HEK293 (cell line): ENCODE data around the gene DENND5A.

ENCODE experiments used
- CTCF ChIA-PET: fragments of 350-600 bp; formaldehyde crosslinking; extraction: SDS; loops from one replicate; lab custom pipeline; 2021; ENCODE audit warnings: antibody characterized with exemption; lab: Yijun Ruan, JAX
- POLR2A ChIA-PET: fragments of 300-600 bp; formaldehyde crosslinking; extraction: SDS; loops from one replicate; lab custom pipeline; 2020; ENCODE audit warnings: antibody characterized with exemption, inconsistent platforms; lab: Yijun Ruan, JAX
- H3K27ac ChIP-seq: fragments of 200-500 bp; sonication (Bioruptor generic); 2 replicates; pipeline ENCODE4 v1.5.1; 2014; ENCODE audit warnings: low read depth, low read length, control low read depth, inconsistent platforms; ENCODE audit errors: extremely low read depth
- H3K36me3 ChIP-seq, 2 experiments: fragments of 200-500 bp in 1 of 2; sonication (Bioruptor generic) in 1 of 2; 1 replicate in 1 of 2; 2 replicates in 1 of 2; pipeline ENCODE4 v1.5.1; 2014 to 2017; ENCODE audit warnings: inconsistent platforms in 2 of 2, low read length in 2 of 2; ENCODE audit not compliant: control insufficient read depth in 2 of 2, insufficient read depth in 1 of 2
- H3K4me1 ChIP-seq: fragments of 200-500 bp; sonication (Bioruptor generic); 2 replicates; pipeline ENCODE4 v1.5.1; 2014; ENCODE audit warnings: mild to moderate bottlenecking, low read length, inconsistent platforms; ENCODE audit not compliant: control insufficient read depth, insufficient read depth
- H3K4me3 ChIP-seq: 2 replicates; pipeline ENCODE4 v1.5.1; 2011; ENCODE audit warnings: low read depth, mild to moderate bottlenecking, control low read depth, low read length, moderate library complexity
- H3K9me3 ChIP-seq: fragments of 200-500 bp; sonication (Bioruptor generic); 2 replicates; pipeline ENCODE4 v1.5.1; 2014; ENCODE audit warnings: low read depth, low read length, inconsistent platforms; ENCODE audit not compliant: control insufficient read depth, insufficient read depth
- KLF16 ChIP-seq: fragments of 450-650 bp; formaldehyde crosslinking; IDR thresholded peaks from 2 replicates; pipeline ENCODE4 v1.5.1; 2017; ENCODE audit warnings: missing biosample characterization, missing genetic modification characterization
- PRDM4 ChIP-seq: fragments of 450-650 bp; formaldehyde crosslinking; IDR thresholded peaks from 2 replicates; pipeline ENCODE4 v1.5.1; 2017; ENCODE audit warnings: missing biosample characterization, missing genetic modification characterization
- YY1 ChIP-seq: fragments of 450-650 bp; formaldehyde crosslinking; IDR thresholded peaks from 2 replicates; pipeline ENCODE4 v1.5.1; 2018; ENCODE audit warnings: missing biosample characterization, missing genetic modification characterization
- ZBTB21 ChIP-seq: fragments of 450-650 bp; formaldehyde crosslinking; IDR thresholded peaks from 2 replicates; pipeline ENCODE4 v1.5.1; 2017; ENCODE audit warnings: missing biosample characterization, missing genetic modification characterization
- ZBTB7A ChIP-seq: fragments of 450-650 bp; formaldehyde crosslinking; IDR thresholded peaks from 2 replicates; pipeline ENCODE4 v1.5.1; 2016; ENCODE audit warnings: low read depth, missing biosample characterization, missing genetic modification characterization
- ZNF211 ChIP-seq: fragments of 450-650 bp; formaldehyde crosslinking; IDR thresholded peaks from 2 replicates; pipeline ENCODE4 v1.5.1; 2016; ENCODE audit warnings: low read depth, missing biosample characterization, missing genetic modification characterization
- ZNF248 ChIP-seq: fragments of 450-650 bp; formaldehyde crosslinking; IDR thresholded peaks from 2 replicates; pipeline ENCODE4 v1.5.1; 2017; ENCODE audit warnings: missing biosample characterization, missing genetic modification characterization
- ZNF274 ChIP-seq, 2 experiments: fragments of 200-500 bp in 1 of 2; fragments of 450-650 bp in 1 of 2; sonication (Bioruptor generic) in 1 of 2; formaldehyde crosslinking in 1 of 2; IDR thresholded peaks; 2 replicates each; pipeline versions ENCODE4 v1.5.1 to v1.6.1; 2014 to 2016; ENCODE audit warnings: borderline replicate concordance in 1 of 2, inconsistent platforms in 1 of 2, low read length in 1 of 2, missing biosample characterization in 1 of 2, missing genetic modification characterization in 1 of 2
- ZNF302 ChIP-seq: fragments of 450-650 bp; formaldehyde crosslinking; IDR thresholded peaks from 2 replicates; pipeline ENCODE4 v1.5.1; 2016; ENCODE audit warnings: missing biosample characterization, missing genetic modification characterization, low read depth
- ZNF555 ChIP-seq: fragments of 450-650 bp; formaldehyde crosslinking; conservative IDR thresholded peaks from 2 replicates; pipeline ENCODE4 v1.5.1; 2017; ENCODE audit warnings: missing biosample characterization, mild to moderate bottlenecking, missing genetic modification characterization, inconsistent platforms
- ZNF571 ChIP-seq: fragments of 450-650 bp; formaldehyde crosslinking; IDR thresholded peaks from 2 replicates; pipeline ENCODE4 v1.5.0; 2017; ENCODE audit warnings: missing biosample characterization, missing genetic modification characterization
- ZNF600 ChIP-seq: fragments of 450-650 bp; formaldehyde crosslinking; IDR thresholded peaks from 2 replicates; pipeline ENCODE4 v1.5.1; 2016; ENCODE audit warnings: missing biosample characterization, missing genetic modification characterization
- ZNF610 ChIP-seq: fragments of 450-650 bp; formaldehyde crosslinking; IDR thresholded peaks from 2 replicates; pipeline ENCODE4 v1.5.1; 2016; ENCODE audit warnings: missing biosample characterization, missing genetic modification characterization, borderline replicate concordance
- ZNF837 ChIP-seq: fragments of 450-650 bp; formaldehyde crosslinking; IDR thresholded peaks from 2 replicates; pipeline ENCODE4 v1.5.1; 2016; ENCODE audit warnings: missing biosample characterization, missing genetic modification characterization
- ZNF843 ChIP-seq: fragments of 450-650 bp; formaldehyde crosslinking; IDR thresholded peaks from 2 replicates; pipeline ENCODE4 v1.5.1; 2016; ENCODE audit warnings: missing biosample characterization, missing genetic modification characterization
- TF ChIP-seq, protein P1 (sequence below): fragments of 450-650 bp; formaldehyde crosslinking; conservative IDR thresholded peaks from 2 replicates; pipeline ENCODE4 v1.5.1; 2016; ENCODE audit warnings: low read depth, missing biosample characterization, missing genetic modification characterization
- TF ChIP-seq, protein P2 (sequence below): fragments of 450-650 bp; formaldehyde crosslinking; IDR thresholded peaks from 2 replicates; pipeline ENCODE4 v1.5.1; 2016; ENCODE audit warnings: missing biosample characterization, missing genetic modification characterization
- TF ChIP-seq, protein P3 (sequence below): fragments of 450-650 bp; formaldehyde crosslinking; optimal IDR thresholded peaks from 2 replicates; pipeline ENCODE3; 2016; ENCODE audit warnings: missing biosample characterization, mild to moderate bottlenecking, missing genetic modification characterization
- TF ChIP-seq, protein P4 (sequence below): fragments of 450-650 bp; formaldehyde crosslinking; IDR thresholded peaks from 2 replicates; pipeline ENCODE4 v1.5.1; 2016; ENCODE audit warnings: missing biosample characterization, missing genetic modification characterization, borderline replicate concordance

DENND5A gene

DNA sequence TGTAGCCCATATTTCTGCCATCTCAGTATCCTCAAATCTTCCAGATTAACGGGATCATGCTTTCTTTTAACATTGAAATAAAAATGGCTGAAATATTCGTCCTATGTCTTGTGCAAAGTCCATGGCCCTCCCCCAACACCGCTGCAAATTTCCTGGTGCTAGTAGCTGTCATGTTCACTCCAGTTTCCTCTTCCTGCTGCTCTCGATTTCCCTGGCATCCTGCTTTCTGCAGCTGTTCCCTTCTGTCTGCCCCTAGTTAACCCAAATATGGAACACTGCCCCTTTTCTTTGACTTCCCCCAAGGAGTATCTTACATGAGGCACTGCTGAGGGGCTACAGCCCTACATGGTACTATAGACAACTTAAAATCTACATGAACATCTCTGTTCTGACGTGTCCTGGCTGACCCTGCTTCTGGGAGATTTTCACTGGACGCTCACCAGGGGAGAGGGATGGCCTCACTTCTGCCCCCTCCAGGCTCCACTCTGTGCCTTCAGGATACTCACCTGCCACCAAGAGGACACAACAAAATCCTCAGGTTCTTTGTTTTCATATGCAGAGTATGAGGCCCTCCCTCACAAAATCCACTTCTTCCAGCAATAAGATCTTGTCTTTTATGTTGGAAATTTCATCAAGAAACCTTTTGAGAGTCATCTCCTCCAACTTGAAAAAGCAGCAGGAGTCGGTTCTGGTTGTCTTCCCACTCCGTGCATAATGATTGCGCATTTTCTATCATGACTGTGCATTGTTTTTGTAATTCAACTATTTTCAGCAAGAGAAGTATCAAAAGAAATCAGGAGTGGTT is 144.3 kb downstream of the DENND5A start:
- POLR2A ChIA-PET, result no interaction called here

GRCh38 chr11:9118277-9118676 is 146.9 kb downstream of the DENND5A start:
- Histone ChIP-seq H3K36me3 (peaks cover 0 to 6% of the 10 kb centered on the region in 2 experiments; a peak in 1 of 3 replicates), H3K4me3 (no peak overlapping the region), H3K4me1 (no peaks in the 10 kb centered on the region), H3K9me3 (no peaks in the 10 kb centered on the region), H3K27ac (no peak overlapping the region)
- ChIA-PET CTCF (interaction anchor here (0.6 to 0.8 kb wide), 2 partner anchors 19 to 464 kb away, joined by 3 to 7 read pairs; no protein-coding TSS in a partner anchor), POLR2A (no interaction called here)
- TF ChIP-seq ZNF571 (tag by site-specific recombination), result no peak
- no peak for TF ChIP-seq ZNF843 (tag by site-specific recombination)
- TF ChIP-seq, protein P1, sequence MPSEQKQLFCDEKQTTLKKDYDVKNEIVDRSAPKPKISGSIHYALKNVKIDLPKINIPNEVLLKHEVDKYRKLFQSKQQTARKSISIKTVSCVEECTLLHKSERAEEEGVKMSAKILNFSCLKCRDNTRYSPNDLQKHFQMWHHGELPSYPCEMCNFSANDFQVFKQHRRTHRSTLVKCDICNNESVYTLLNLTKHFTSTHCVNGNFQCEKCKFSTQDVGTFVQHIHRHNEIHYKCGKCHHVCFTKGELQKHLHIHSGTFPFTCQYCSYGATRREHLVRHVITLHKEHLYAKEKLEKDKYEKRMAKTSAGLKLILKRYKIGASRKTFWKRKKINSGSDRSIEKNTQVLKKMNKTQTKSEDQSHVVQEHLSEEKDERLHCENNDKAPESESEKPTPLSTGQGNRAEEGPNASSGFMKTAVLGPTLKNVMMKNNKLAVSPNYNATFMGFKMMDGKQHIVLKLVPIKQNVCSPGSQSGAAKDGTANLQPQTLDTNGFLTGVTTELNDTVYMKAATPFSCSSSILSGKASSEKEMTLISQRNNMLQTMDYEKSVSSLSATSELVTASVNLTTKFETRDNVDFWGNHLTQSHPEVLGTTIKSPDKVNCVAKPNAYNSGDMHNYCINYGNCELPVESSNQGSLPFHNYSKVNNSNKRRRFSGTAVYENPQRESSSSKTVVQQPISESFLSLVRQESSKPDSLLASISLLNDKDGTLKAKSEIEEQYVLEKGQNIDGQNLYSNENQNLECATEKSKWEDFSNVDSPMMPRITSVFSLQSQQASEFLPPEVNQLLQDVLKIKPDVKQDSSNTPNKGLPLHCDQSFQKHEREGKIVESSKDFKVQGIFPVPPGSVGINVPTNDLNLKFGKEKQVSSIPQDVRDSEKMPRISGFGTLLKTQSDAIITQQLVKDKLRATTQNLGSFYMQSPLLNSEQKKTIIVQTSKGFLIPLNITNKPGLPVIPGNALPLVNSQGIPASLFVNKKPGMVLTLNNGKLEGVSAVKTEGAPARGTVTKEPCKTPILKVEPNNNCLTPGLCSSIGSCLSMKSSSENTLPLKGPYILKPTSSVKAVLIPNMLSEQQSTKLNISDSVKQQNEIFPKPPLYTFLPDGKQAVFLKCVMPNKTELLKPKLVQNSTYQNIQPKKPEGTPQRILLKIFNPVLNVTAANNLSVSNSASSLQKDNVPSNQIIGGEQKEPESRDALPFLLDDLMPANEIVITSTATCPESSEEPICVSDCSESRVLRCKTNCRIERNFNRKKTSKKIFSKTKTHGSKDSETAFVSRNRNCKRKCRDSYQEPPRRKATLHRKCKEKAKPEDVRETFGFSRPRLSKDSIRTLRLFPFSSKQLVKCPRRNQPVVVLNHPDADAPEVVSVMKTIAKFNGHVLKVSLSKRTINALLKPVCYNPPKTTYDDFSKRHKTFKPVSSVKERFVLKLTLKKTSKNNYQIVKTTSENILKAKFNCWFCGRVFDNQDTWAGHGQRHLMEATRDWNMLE, result no peak
- no peak for TF ChIP-seq ZNF211 (tag by site-specific recombination)
- TF ChIP-seq, protein P2, sequence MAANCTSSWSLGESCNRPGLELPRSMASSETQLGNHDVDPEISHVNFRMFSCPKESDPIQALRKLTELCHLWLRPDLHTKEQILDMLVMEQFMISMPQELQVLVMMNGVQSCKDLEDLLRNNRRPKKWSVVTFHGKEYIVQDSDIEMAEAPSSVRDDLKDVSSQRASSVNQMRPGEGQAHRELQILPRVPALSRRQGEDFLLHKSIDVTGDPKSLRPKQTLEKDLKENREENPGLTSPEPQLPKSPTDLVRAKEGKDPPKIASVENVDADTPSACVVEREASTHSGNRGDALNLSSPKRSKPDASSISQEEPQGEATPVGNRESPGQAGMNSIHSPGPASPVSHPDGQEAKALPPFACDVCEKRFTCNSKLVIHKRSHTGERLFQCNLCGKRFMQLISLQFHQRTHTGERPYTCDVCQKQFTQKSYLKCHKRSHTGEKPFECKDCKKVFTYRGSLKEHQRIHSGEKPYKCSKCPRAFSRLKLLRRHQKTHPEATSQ (tag by site-specific recombination), result no peak
- no peak for TF ChIP-seq ZBTB21 (tag by site-specific recombination)
- TF ChIP-seq ZNF555 (tag by site-specific recombination), result no peak

More for the DNA sequence above, 144.3 kb downstream of the DENND5A start:
- Histone ChIP-seq H3K4me1 (no peaks in the 10 kb centered on the region), H3K4me3 (no peak overlapping the region), H3K9me3 (no peaks in the 10 kb centered on the region), H3K36me3 (peaks cover 0 to 6% of the 10 kb centered on the region in 2 experiments; a peak in 1 of 3 replicates), H3K27ac (no peak overlapping the region)
- CTCF ChIA-PET, result interaction anchor here (0.7 to 2.1 kb wide), 5 partner anchors 12 to 133 kb away, joined by 3 to 8 read pairs (median 5); no protein-coding TSS in a partner anchor
- no peak for TF ChIP-seq ZNF600 (tag by site-specific recombination)
- TF ChIP-seq ZNF248 (tag by site-specific recombination), result no peak
- TF ChIP-seq, protein P3, sequence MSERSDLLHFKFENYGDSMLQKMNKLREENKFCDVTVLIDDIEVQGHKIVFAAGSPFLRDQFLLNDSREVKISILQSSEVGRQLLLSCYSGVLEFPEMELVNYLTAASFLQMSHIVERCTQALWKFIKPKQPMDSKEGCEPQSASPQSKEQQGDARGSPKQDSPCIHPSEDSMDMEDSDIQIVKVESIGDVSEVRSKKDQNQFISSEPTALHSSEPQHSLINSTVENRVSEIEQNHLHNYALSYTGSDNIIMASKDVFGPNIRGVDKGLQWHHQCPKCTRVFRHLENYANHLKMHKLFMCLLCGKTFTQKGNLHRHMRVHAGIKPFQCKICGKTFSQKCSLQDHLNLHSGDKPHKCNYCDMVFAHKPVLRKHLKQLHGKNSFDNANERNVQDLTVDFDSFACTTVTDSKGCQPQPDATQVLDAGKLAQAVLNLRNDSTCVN (tag by site-specific recombination), result no peak
- no peak for TF ChIP-seq YY1 (tag by site-specific recombination)
- no peak for TF ChIP-seq ZBTB7A (tag by site-specific recombination)
- no peak for TF ChIP-seq PRDM4
- TF ChIP-seq ZNF610 (tag by site-specific recombination), result no peak
- TF ChIP-seq ZNF211 (tag by site-specific recombination), result no peak
- TF ChIP-seq ZNF274 (IDR thresholded peaks at IDR 0.05; ENCODE audit: low read length), result no peak
- no peak for TF ChIP-seq ZNF274 (tag by site-specific recombination; IDR thresholded peaks at IDR 0.05; ENCODE audit: borderline replicate concordance)
- no peak for TF ChIP-seq ZNF837
- no peak for TF ChIP-seq KLF16 (tag by site-specific recombination)
- TF ChIP-seq, protein P4, sequence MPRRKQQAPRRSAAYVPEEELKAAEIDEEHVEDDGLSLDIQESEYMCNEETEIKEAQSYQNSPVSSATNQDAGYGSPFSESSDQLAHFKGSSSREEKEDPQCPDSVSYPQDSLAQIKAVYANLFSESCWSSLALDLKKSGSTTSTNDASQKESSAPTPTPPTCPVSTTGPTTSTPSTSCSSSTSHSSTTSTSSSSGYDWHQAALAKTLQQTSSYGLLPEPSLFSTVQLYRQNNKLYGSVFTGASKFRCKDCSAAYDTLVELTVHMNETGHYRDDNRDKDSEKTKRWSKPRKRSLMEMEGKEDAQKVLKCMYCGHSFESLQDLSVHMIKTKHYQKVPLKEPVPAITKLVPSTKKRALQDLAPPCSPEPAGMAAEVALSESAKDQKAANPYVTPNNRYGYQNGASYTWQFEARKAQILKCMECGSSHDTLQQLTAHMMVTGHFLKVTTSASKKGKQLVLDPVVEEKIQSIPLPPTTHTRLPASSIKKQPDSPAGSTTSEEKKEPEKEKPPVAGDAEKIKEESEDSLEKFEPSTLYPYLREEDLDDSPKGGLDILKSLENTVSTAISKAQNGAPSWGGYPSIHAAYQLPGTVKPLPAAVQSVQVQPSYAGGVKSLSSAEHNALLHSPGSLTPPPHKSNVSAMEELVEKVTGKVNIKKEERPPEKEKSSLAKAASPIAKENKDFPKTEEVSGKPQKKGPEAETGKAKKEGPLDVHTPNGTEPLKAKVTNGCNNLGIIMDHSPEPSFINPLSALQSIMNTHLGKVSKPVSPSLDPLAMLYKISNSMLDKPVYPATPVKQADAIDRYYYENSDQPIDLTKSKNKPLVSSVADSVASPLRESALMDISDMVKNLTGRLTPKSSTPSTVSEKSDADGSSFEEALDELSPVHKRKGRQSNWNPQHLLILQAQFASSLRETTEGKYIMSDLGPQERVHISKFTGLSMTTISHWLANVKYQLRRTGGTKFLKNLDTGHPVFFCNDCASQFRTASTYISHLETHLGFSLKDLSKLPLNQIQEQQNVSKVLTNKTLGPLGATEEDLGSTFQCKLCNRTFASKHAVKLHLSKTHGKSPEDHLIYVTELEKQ (tag by site-specific recombination), result no peak
- no peak for TF ChIP-seq ZNF302 (tag by site-specific recombination)
- no peak for TF ChIP-seq ZNF555 (tag by site-specific recombination)
